ENCODE measurements around the gene TMEM59L. TPM values are rescaled to one million over a fixed set of nuclear protein-coding genes. Genes with fewer than 3 reads are reported as not detected.

TMEM59L gene
- total and polyA plus RNA-seq, 10 donors: 0.15 to 0.74 (median 0.49) TPM; not detected in 5

DNA sequence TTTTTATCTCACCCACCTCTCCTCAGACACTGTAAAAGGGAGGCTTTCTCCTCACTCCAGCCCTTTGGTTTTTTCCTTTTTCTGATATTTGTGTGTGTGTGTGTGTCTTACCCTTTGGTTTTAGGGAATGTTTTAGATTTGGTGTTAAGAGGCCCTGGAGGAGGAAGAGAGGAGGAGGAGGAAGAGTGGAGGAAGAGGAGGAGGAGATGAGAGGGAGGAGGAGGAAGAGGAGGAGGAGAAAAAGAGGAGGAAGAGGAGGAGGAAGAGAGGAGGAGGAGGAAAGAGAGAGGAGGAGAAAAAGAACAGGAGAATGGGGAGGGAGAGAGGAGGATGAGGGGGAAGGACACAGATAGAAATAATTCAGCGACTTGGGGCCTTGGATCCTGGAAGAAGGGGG is 34.7 kb downstream of the TMEM59L start:
- 85 to 100% (median 94%) methylated on average over 1 of the region's 1 CpG for WGBS, 5 donors
- Histone ChIP-seq H3K27me3 (replicated peaks in 1 of 7) (no peaks in the 10 kb centered on the region), H3K36me3 (no peaks in the 10 kb centered on the region), H3K4me3 (no peak overlapping the region), H3K4me1 (peaks cover 21 to 65% (median 53%) of the 10 kb centered on the region in 6 donors), H3K27ac (no peak overlapping the region), H3K9me3 (no peaks in the 10 kb centered on the region)
- no peak for DNase-seq
- no peak for TF ChIP-seq POLR2AphosphoS5 (IDR thresholded peaks at IDR 0.05)
- TF ChIP-seq, protein P1, sequence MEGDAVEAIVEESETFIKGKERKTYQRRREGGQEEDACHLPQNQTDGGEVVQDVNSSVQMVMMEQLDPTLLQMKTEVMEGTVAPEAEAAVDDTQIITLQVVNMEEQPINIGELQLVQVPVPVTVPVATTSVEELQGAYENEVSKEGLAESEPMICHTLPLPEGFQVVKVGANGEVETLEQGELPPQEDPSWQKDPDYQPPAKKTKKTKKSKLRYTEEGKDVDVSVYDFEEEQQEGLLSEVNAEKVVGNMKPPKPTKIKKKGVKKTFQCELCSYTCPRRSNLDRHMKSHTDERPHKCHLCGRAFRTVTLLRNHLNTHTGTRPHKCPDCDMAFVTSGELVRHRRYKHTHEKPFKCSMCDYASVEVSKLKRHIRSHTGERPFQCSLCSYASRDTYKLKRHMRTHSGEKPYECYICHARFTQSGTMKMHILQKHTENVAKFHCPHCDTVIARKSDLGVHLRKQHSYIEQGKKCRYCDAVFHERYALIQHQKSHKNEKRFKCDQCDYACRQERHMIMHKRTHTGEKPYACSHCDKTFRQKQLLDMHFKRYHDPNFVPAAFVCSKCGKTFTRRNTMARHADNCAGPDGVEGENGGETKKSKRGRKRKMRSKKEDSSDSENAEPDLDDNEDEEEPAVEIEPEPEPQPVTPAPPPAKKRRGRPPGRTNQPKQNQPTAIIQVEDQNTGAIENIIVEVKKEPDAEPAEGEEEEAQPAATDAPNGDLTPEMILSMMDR (IDR thresholded peaks at IDR 0.05 in 8 of 11, conservative IDR thresholded peaks at IDR 0.05 in 3 of 11): no peak
- no peak for TF ChIP-seq POLR2A (IDR thresholded peaks at IDR 0.05)
- intact Hi-C loops (cut with DNase I; ENCODE audit: low total_unique reads): no loop called here

GRCh38 chr19:18647807-18648206 is 35.1 kb downstream of the TMEM59L start:
- Histone ChIP-seq H3K27me3 (replicated peaks in 1 of 7) (no peaks in the 10 kb centered on the region), H3K27ac (peak overlapping the region in 2 of 8 donors; percentile 79 to 84), H3K36me3 (no peaks in the 10 kb centered on the region), H3K9me3 (no peaks in the 10 kb centered on the region), H3K4me1 (peaks cover 21 to 65% (median 53%) of the 10 kb centered on the region in 6 donors), H3K4me3 (no peak overlapping the region)
- intact Hi-C loops (cut with DNase I; ENCODE audit: low total_unique reads): no loop called here
- TF ChIP-seq, protein P1 (IDR thresholded peaks at IDR 0.05 in 8 of 11, conservative IDR thresholded peaks at IDR 0.05 in 3 of 11): no peak
- TF ChIP-seq POLR2AphosphoS5 (IDR thresholded peaks at IDR 0.05): no peak
- TF ChIP-seq POLR2A (IDR thresholded peaks at IDR 0.05): no peak
- DNase-seq: no peak
- WGBS, 5 donors: 92 to 98% (median 95%) methylated on average over 6 to 10 of the region's 10 CpGs

GRCh38 chr19:18648973-18649315 is 36.3 kb downstream of the TMEM59L start:
- Histone ChIP-seq H3K27me3 (replicated peaks in 1 of 7) (no peaks in the 10 kb centered on the region), H3K27ac (peak overlapping the region in 7 of 8 donors; percentile 69 to 84 (median 79)), H3K4me1 (peaks cover 21 to 62% (median 52%) of the 10 kb centered on the region in 6 donors), H3K9me3 (no peaks in the 10 kb centered on the region), H3K36me3 (no peaks in the 10 kb centered on the region), H3K4me3 (peak overlapping the region in 2 of 8 donors; percentile 23 to 55)
- peak; percentile 39 to 62 (median 46) for TF ChIP-seq POLR2AphosphoS5 (IDR thresholded peaks at IDR 0.05)
- TF ChIP-seq POLR2A (IDR thresholded peaks at IDR 0.05): no peak
- 46 to 69% (median 59%) methylated on average over 13 of the region's 13 CpGs for WGBS, 5 donors
- no peak for DNase-seq
- intact Hi-C loops (cut with DNase I; ENCODE audit: low total_unique reads): no loop called here

DNA sequence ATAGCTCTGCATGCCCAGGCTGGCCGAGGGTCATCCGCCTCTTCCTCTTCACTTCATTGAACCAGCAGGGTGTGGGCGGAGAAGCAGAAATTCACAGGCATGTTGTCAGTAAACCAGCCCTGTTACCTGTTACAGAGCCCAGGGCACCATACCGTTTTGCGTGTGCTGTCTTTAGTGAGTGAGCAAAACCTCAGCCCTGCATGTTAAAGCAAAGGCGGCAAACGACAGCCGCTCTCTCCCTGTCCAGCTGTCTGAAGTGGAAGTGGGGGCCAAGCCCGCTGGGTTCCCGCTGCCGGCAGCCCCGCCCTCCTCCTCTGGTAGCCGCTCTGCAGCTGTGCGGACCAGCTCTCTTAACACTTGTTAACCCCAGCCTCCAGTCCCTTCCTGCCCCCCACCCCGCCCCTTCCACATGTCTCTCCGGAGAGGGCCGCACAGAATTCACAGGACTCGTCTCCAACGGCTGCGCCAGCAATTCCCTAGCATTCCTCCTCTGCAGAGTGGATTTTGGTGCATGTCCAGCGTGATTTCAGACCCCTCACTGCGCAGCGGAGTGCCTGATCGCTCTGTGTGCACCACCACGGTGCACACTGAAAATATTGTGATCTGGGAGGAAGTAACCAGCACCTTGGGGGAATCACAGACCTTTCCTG is 36.8 kb downstream of the TMEM59L start:
- DNase-seq: peak; percentile 89
- H3K36me3 ChIP-seq: no peaks in the 10 kb centered on the region
- intact Hi-C loops (cut with DNase I; ENCODE audit: low total_unique reads): no loop called here

More for the DNA sequence above, 36.8 kb downstream of the TMEM59L start:
- Histone ChIP-seq H3K4me3 (peak overlapping the region in 4 of 8 donors; percentile 13 to 55 (median 24)), H3K9me3 (no peaks in the 10 kb centered on the region), H3K4me1 (peaks cover 21 to 57% (median 47%) of the 10 kb centered on the region in 6 donors), H3K27me3 (replicated peaks in 1 of 7) (no peaks in the 10 kb centered on the region), H3K27ac (peak overlapping the region in 7 of 8 donors; percentile 69 to 84 (median 79))
- peak in 2 of 3 donors; percentile 62 to 75 for TF ChIP-seq POLR2AphosphoS5 (IDR thresholded peaks at IDR 0.05)
- TF ChIP-seq, protein P1 (IDR thresholded peaks at IDR 0.05 in 8 of 11, conservative IDR thresholded peaks at IDR 0.05 in 3 of 11): no peak
- no peak for TF ChIP-seq POLR2A (IDR thresholded peaks at IDR 0.05)
- WGBS, 5 donors: 9 to 22% (median 15%) methylated on average over 23 to 25 of the region's 25 CpGs

All from spleen (tissue), 11 donors.